22Rv1 (cell line): ENCODE measurements around the gene FHAD1.

Source experiments
- H3K27ac ChIP-seq: fragments of 450-650 bp; 2 replicates; pipeline ENCODE4 v1.5.1; 2017
- CTCF ChIP-seq: fragments of 450-650 bp; IDR thresholded peaks from 2 replicates; pipeline ENCODE4 v1.5.1; 2017; ENCODE audit warnings: mild to moderate bottlenecking
- ZFX ChIP-seq: fragments of 450-650 bp; IDR thresholded peaks from 2 replicates; pipeline ENCODE4 v1.6.1; 2017; ENCODE audit warnings: antibody characterized with exemption, borderline replicate concordance

Gene FHAD1

GRCh38 chr1:15314328-15315281 is 67.6 kb downstream of the FHAD1 start:
- H3K27ac ChIP-seq: no peak overlapping the region
- TF ChIP-seq ZFX (no peak), CTCF (no peak)

GRCh38 chr1:15315815-15316214 is 68.8 kb downstream of the FHAD1 start:
- no peak overlapping the region for H3K27ac ChIP-seq
- no peak for TF ChIP-seq CTCF
- TF ChIP-seq ZFX: no peak

DNA sequence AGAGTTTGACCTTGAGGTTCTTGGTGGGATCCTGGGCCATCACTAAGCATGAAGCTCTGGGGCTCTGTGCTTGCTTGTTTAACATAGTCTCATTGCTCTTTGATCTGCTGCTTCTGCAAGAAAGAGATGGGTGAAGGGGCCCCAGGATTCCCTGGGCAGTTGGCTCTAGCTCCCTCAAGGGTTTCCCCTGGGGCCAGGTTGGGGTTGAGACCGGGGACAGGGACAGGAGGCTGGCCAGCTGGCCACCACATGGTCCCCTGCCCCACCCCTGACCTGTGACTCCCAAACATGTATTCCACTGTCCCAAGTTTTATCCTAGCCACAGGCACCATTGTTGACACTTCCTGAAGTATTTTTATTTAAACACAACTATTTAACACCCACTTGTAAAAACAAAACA is 69.5 kb downstream of the FHAD1 start:
- no peak for TF ChIP-seq CTCF
- TF ChIP-seq ZFX: no peak
- no peak overlapping the region for H3K27ac ChIP-seq

GRCh38 chr1:15320267-15320666 is 73.2 kb downstream of the FHAD1 start:
- H3K27ac ChIP-seq: no peak overlapping the region

GRCh38 chr1:15321601-15322000 is 74.6 kb downstream of the FHAD1 start:
- no peak for TF ChIP-seq CTCF
- TF ChIP-seq ZFX: no peak

More at GRCh38 chr1:15320267-15320666, 73.2 kb downstream of the FHAD1 start:
- no peak for TF ChIP-seq CTCF

DNA sequence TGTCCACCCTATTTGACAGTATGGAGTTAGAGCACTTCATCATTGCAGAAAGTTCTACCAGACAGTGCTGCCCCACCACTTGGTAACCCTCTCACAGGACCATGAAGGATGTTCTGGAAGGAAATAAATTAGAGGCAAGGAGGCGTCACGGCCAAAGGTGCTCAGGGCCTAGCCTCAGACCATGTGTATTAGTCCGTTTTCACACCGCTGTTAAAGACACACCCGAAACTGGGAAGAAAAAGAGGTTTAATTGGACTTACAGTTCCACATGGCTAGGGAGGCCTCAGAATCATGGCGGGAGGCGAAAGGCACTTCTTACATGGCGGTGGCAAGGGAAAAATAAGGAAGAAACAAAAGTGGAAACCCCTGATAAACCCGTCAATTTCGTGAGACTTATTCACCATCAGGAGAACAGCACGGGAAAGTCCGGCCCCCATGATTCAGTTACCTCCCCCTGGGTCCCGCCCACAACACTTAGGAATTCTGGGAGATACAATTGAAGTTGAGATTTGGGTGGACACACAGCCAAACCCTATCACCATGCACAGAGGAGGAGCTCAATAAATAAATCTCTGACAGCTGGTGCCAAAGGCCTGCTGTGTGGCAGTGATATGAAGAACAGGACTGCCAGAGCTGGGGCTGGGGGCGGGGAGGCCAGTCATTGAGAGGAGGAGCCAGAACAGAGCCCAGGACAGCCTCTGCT is 75.8 kb downstream of the FHAD1 start:
- TF ChIP-seq CTCF (no peak), ZFX (no peak)
- H3K27ac ChIP-seq: peak overlapping the region; percentile 75

More at GRCh38 chr1:15321601-15322000, 74.6 kb downstream of the FHAD1 start:
- H3K27ac ChIP-seq: no peak overlapping the region
